NT2/D1 (cell line): ENCODE measurements around the gene LMO3.
"Not testable (repeated sequence)": the region's sequence is repeated elsewhere in the genome, so short reads cannot be mapped to it uniquely, and the experiment has no call there.

Source experiments
- SUZ12 ChIP-seq: IDR thresholded peaks from 2 replicates; pipeline ENCODE4 v1.6.1; 2011; ENCODE audit not compliant: insufficient read length, insufficient read depth; ENCODE audit errors: extremely low read depth
- ZNF274 ChIP-seq: IDR thresholded peaks from 2 replicates; pipeline ENCODE4 v1.6.1; 2011; ENCODE audit warnings: mild to moderate bottlenecking, low read depth, low read length

- TF ChIP-seq ZNF274, SUZ12: not testable (repeated sequence)
Measured at GRCh38 chr12:16537652-16538051, 68.3 kb downstream of the LMO3 start.
